Measurements from ENCODE around the gene MDGA2. TPM values are rescaled to one million over a fixed set of nuclear protein-coding genes. Genes with fewer than 3 reads are reported as not detected.

The MDGA2 gene
- total and polyA plus RNA-seq, 9 of the 15 experiments (the other 6 are each of a cell fraction or from before 2014, with no cell fraction given), result 0.01 to 0.18 (median 0.03) TPM; not detected in 5

DNA sequence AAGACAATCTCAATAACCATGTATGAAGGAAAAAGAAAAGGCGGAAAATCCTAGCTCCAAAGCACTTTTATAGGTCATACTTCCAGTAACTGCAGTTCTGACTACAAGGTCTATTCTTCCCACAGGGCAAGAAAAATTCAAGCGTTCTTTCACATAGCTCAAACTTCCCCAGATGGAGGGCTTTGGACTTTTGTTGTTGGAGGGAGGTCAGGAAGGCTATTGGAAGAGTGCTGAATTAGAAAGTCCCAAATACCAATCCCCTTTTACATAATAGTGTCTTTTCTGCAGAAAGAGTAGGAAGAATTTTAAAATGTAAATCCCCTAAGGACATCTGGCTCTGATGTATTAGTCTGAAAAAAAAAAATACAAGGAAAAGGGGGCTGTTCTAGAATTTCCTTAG lies 309.4 kb downstream of the MDGA2 start:
- FAIRE-seq, result no peak
- CTCF ChIA-PET (ENCODE audit: low intra/inter-chr PET ratio), result no interaction called here

GRCh38 chr14:47365233-47365632 lies 310.2 kb downstream of the MDGA2 start:
- CTCF ChIA-PET (ENCODE audit: low intra/inter-chr PET ratio), result no interaction called here
- Histone ChIP-seq H3K4me2 (ENCODE audit: insufficient read depth, low read length) (no peak overlapping the region), H2AFZ (ENCODE audit: low read depth, low read length) (no peak overlapping the region), H3K4me3 (no peak overlapping the region), H3K27me3 (ENCODE audit: control insufficient read depth in 2 of 2, insufficient read depth in 2 of 2, low read length in 2 of 2) (no peaks in the 10 kb centered on the region), H3K79me2 (ENCODE audit: control insufficient read depth, insufficient read depth, low read length) (no peaks in the 10 kb centered on the region), H3K9ac (ENCODE audit: insufficient read depth in 1 of 2, low read depth in 2 of 2, low read length in 2 of 2) (no peak overlapping the region), H3K36me3 (ENCODE audit: control insufficient read depth, insufficient read depth, low read length) (no peaks in the 10 kb centered on the region), H3K4me1 (replicated peaks in 1 of 2; ENCODE audit: control insufficient read depth in 2 of 2, insufficient read depth in 2 of 2, low read length in 2 of 2) (no peaks in the 10 kb centered on the region), H3K9me1 (ENCODE audit: control insufficient read depth, insufficient read depth, low read length) (no peaks in the 10 kb centered on the region), H3K9me3 (replicated peaks; ENCODE audit: control insufficient read depth, insufficient read depth, low read depth, low read length) (no peaks in the 10 kb centered on the region), H3K27ac (ENCODE audit: extremely low read depth, low read depth, low read length) (no peak overlapping the region), H4K20me1 (replicated peaks; ENCODE audit: control insufficient read depth, insufficient read depth, low read length) (no peaks in the 10 kb centered on the region)
- no peak for FAIRE-seq
- no peak for DNase-seq (ENCODE audit: extremely low read depth in 1 of 4, low spot score in 3 of 4)
- in situ Hi-C loops (cut with MboI) (no loop called here), intact Hi-C loops (cut with micrococcal nuclease) (no loop called here)
- POLR2A ChIA-PET, result no interaction called here
- no peak for TF ChIP-seq CEBPZ (IDR thresholded peaks at IDR 0.05; ENCODE audit: borderline replicate concordance, low read depth, low read length)
- no peak for TF ChIP-seq PHF21A (IDR thresholded peaks at IDR 0.05; ENCODE audit: borderline replicate concordance, low read depth)
- TF ChIP-seq MTA1 (IDR thresholded peaks at IDR 0.05; ENCODE audit: borderline replicate concordance), result no peak
- TF ChIP-seq KHSRP (IDR thresholded peaks at IDR 0.05), result no peak
- TF ChIP-seq ZNF57 (CRISPR knock-in tag; IDR thresholded peaks at IDR 0.05), result no peak
- TF ChIP-seq ZNF436 (CRISPR knock-in tag; IDR thresholded peaks at IDR 0.05), result no peak
- no peak for TF ChIP-seq ZNF212 (CRISPR knock-in tag; IDR thresholded peaks at IDR 0.05)
- TF ChIP-seq RBBP5 (IDR thresholded peaks at IDR 0.05; ENCODE audit: borderline replicate concordance, insufficient read depth, low read length, poor library complexity, severe bottlenecking), result no peak
- TF ChIP-seq LCOR (CRISPR knock-in tag; IDR thresholded peaks at IDR 0.05), result no peak
- ATAC-seq, result no peak
- WGBS (ENCODE audit: insufficient coverage, low coverage, missing lambda C conversion rate), result 0% methylated on average over 6 of the region's 6 CpGs
- BruUV-seq (replicated peaks), result no TSS peak

More for the DNA sequence above, 309.4 kb downstream of the MDGA2 start:
- Histone ChIP-seq H4K20me1 (replicated peaks; ENCODE audit: control insufficient read depth, insufficient read depth, low read length) (no peaks in the 10 kb centered on the region), H3K9me3 (replicated peaks; ENCODE audit: control insufficient read depth, insufficient read depth, low read depth, low read length) (no peaks in the 10 kb centered on the region), H3K79me2 (ENCODE audit: control insufficient read depth, insufficient read depth, low read length) (no peaks in the 10 kb centered on the region), H3K4me1 (replicated peaks in 1 of 2; ENCODE audit: control insufficient read depth in 2 of 2, insufficient read depth in 2 of 2, low read length in 2 of 2) (no peaks in the 10 kb centered on the region), H2AFZ (ENCODE audit: low read depth, low read length) (no peak overlapping the region), H3K9ac (ENCODE audit: insufficient read depth in 1 of 2, low read depth in 2 of 2, low read length in 2 of 2) (no peak overlapping the region), H3K36me3 (ENCODE audit: control insufficient read depth, insufficient read depth, low read length) (no peaks in the 10 kb centered on the region), H3K27me3 (ENCODE audit: control insufficient read depth in 2 of 2, insufficient read depth in 2 of 2, low read length in 2 of 2) (no peaks in the 10 kb centered on the region), H3K4me2 (ENCODE audit: insufficient read depth, low read length) (no peak overlapping the region), H3K9me1 (ENCODE audit: control insufficient read depth, insufficient read depth, low read length) (no peaks in the 10 kb centered on the region), H3K27ac (ENCODE audit: extremely low read depth, low read depth, low read length) (no peak overlapping the region), H3K4me3 (no peak overlapping the region)
- no peak for ATAC-seq
- TF ChIP-seq BCOR (IDR thresholded peaks at IDR 0.05), result no peak
- in situ Hi-C loops (cut with MboI), result no loop called here
- WGBS (ENCODE audit: insufficient coverage, low coverage, missing lambda C conversion rate), result 5% methylated on average over 2 of the region's 2 CpGs
- no TSS peak for BruUV-seq (replicated peaks)
- intact Hi-C loops (cut with micrococcal nuclease), result no loop called here
- POLR2A ChIA-PET, result no interaction called here
- DNase-seq (ENCODE audit: extremely low read depth in 1 of 4, low spot score in 3 of 4), result no peak

Data from K562 (cell line).